Neural cell (in vitro differentiated cells): Measurements from ENCODE around the gene DLG2. TPM values are rescaled to one million over a fixed set of nuclear protein-coding genes. Genes with fewer than 3 reads are reported as not detected.

Experiments
- H2AFZ ChIP-seq: fragments of 200-600, 300-800 bp; sonication (generic), shearing (Covaris generic); 2 replicates; pipeline ENCODE4 v1.6.0; 2014; ENCODE audit warnings: low read depth, mild to moderate bottlenecking, antibody characterized with exemption, low read length, moderate library complexity
- H3F3A ChIP-seq: fragments of 200-600 bp; shearing (Covaris generic); 2 replicates; pipeline ENCODE4 v1.6.1; 2016; ENCODE audit warnings: mild to moderate bottlenecking, moderate library complexity, mixed read lengths, antibody characterized with exemption, low read length; ENCODE audit not compliant: insufficient read depth, poor library complexity, severe bottlenecking
- H3K27ac ChIP-seq: fragments of 200-600, 300-800 bp; sonication (generic), shearing (Covaris generic); 2 replicates; pipeline ENCODE4 v1.5.1; 2014; ENCODE audit warnings: mild to moderate bottlenecking, low read length, moderate library complexity
- H3K27me3 ChIP-seq: fragments of 300-800, 200-600 bp; sonication (generic), shearing (Covaris generic); 2 replicates; pipeline ENCODE4 v1.6.0; 2014; ENCODE audit warnings: mild to moderate bottlenecking, low read depth, low read length, moderate library complexity; ENCODE audit not compliant: insufficient read depth
- H3K36me3 ChIP-seq: fragments of 300-800, 200-600 bp; sonication (generic), shearing (Covaris generic); 2 replicates; pipeline ENCODE4 v1.5.1; 2014; ENCODE audit warnings: mild to moderate bottlenecking, antibody characterized with exemption, low read length, moderate library complexity; ENCODE audit not compliant: insufficient read depth
- H3K4me2 ChIP-seq: fragments of 300-800, 200-600 bp; sonication (generic), shearing (Covaris generic); 2 replicates; pipeline ENCODE4 v1.6.0; 2014; ENCODE audit warnings: mild to moderate bottlenecking, low read length
- H3K4me3 ChIP-seq: fragments of 300-800, 200-600 bp; sonication (generic), shearing (Covaris generic); 2 replicates; pipeline ENCODE4 v1.5.1; 2014; ENCODE audit warnings: mild to moderate bottlenecking, low read length, moderate library complexity
- H3K79me2 ChIP-seq: fragments of 200-600 bp; shearing (Covaris generic); replicated peaks from 2 replicates; pipeline ENCODE4 v1.6.0; 2014; ENCODE audit warnings: mild to moderate bottlenecking, low read length, moderate library complexity; ENCODE audit not compliant: insufficient read depth
- H3K9ac ChIP-seq: fragments of 300-800, 200-600 bp; sonication (generic), shearing (Covaris generic); 2 replicates; pipeline ENCODE4 v1.6.1; 2016; ENCODE audit warnings: mild to moderate bottlenecking, low read length, mixed read lengths
- H3K9me2 ChIP-seq: fragments of 200-600 bp; shearing (Covaris generic); 2 replicates; pipeline ENCODE4 v1.6.1; 2016; ENCODE audit warnings: mild to moderate bottlenecking, low read length, mixed read lengths; ENCODE audit not compliant: insufficient read depth
- H3K9me3 ChIP-seq: fragments of 200-600, 300-800 bp; sonication (generic), shearing (Covaris generic); 2 replicates; pipeline ENCODE4 v1.6.1; 2016; ENCODE audit warnings: mild to moderate bottlenecking, mixed run types, low read length, moderate library complexity, mixed read lengths
- H4K20me1 ChIP-seq: fragments of 200-600 bp; shearing (Covaris generic); 2 replicates; pipeline ENCODE4 v1.6.1; 2016; ENCODE audit warnings: mild to moderate bottlenecking, mixed run types; ENCODE audit not compliant: insufficient read depth
- EP300 ChIP-seq: fragments of 450-650 bp; conservative IDR thresholded peaks from 2 replicates; pipeline ENCODE4 v1.6.1; 2014; ENCODE audit warnings: antibody characterized with exemption, mild to moderate bottlenecking, moderate library complexity; ENCODE audit not compliant: poor library complexity, severe bottlenecking
- EZH2 ChIP-seq: fragments of 200-600, 300-800 bp; shearing (Covaris generic), sonication (generic); IDR thresholded peaks from 2 replicates; pipeline ENCODE4 v1.6.1; 2014; ENCODE audit warnings: antibody characterized with exemption, low read length, borderline replicate concordance, mild to moderate bottlenecking; ENCODE audit not compliant: insufficient read depth, poor library complexity, severe bottlenecking
- MXI1 ChIP-seq: fragments of 450-650 bp; conservative IDR thresholded peaks from 2 replicates; pipeline ENCODE4 v1.6.1; 2014; ENCODE audit warnings: antibody characterized with exemption, mild to moderate bottlenecking; ENCODE audit not compliant: poor library complexity, severe bottlenecking
- POLR2AphosphoS5 ChIP-seq: IDR thresholded peaks from 2 replicates; pipeline ENCODE4 v1.6.1; 2012
- RAD21 ChIP-seq: fragments of 450-650 bp; conservative IDR thresholded peaks from 2 replicates; pipeline ENCODE4 v1.6.1; 2014; ENCODE audit warnings: antibody characterized with exemption, mild to moderate bottlenecking, moderate library complexity
- SMC3 ChIP-seq: fragments of 450-650 bp; conservative IDR thresholded peaks from 2 replicates; pipeline ENCODE4 v1.6.1; 2014; ENCODE audit warnings: antibody characterized with exemption, mild to moderate bottlenecking, moderate library complexity; ENCODE audit not compliant: poor library complexity
- TAF1 ChIP-seq: IDR thresholded peaks from 2 replicates; pipeline ENCODE4 v1.6.1; 2012; ENCODE audit warnings: low read depth
- polyA plus RNA-seq: library from polyadenylated mRNA; depleted of rRNA; stranded (reverse); fragments of >200 nt; gene quantifications from 2 replicates; pipeline ENCODE4 v1.2.3, GENCODE V29; 2014
- TF ChIP-seq, protein P1 (sequence below): fragments of 450-650 bp; IDR thresholded peaks from 2 replicates; pipeline ENCODE4 v1.5.1; 2014; ENCODE audit warnings: antibody characterized with exemption, mild to moderate bottlenecking, moderate library complexity; ENCODE audit not compliant: poor library complexity, severe bottlenecking
- TF ChIP-seq, protein P2 (sequence below): IDR thresholded peaks from 2 replicates; pipeline ENCODE4 v1.6.1; 2012; ENCODE audit warnings: borderline replicate concordance

The DLG2 gene
- polyA plus RNA-seq, 1 donor from 2014 or later, result 179 TPM

DNA sequence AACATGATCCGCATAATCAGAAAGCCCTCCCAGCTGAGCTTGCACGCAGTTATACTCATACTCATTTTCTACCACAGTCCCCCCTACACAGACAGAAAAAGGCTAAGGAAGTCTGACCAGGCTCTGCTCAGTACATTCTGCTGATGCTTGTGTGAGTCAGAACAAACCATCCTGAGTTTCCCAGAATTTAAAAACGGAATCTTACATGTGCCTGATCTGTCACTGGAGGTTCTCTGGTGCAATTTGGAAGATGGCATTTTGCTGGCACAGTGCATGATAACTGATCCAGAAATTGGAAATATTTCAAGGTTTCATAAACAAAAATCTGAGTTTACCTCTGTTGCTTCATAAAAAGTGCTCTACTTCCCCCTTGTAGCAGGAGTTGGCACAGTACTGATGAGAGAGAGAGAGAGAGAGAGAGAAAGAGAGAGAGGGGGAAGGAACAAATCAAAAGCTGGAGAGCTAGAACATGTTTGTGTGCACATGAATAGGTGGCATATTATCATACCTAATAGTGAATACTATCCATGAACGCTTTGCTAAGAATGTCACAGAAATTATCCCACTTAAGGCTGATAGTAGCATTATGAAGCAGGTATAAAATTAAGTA, 1085.3 kb downstream of the DLG2 start:
- no peaks in the 10 kb centered on the region for H4K20me1 ChIP-seq
- H3K79me2 ChIP-seq, result no peaks in the 10 kb centered on the region
- H3K9me3 ChIP-seq, result no peaks in the 10 kb centered on the region
- TF ChIP-seq SMC3 (no peak), TAF1 (no peak), RAD21 (no peak), POLR2AphosphoS5 (no peak), MXI1 (no peak), EP300 (no peak), EZH2 (no peak)
- TF ChIP-seq, protein P1, sequence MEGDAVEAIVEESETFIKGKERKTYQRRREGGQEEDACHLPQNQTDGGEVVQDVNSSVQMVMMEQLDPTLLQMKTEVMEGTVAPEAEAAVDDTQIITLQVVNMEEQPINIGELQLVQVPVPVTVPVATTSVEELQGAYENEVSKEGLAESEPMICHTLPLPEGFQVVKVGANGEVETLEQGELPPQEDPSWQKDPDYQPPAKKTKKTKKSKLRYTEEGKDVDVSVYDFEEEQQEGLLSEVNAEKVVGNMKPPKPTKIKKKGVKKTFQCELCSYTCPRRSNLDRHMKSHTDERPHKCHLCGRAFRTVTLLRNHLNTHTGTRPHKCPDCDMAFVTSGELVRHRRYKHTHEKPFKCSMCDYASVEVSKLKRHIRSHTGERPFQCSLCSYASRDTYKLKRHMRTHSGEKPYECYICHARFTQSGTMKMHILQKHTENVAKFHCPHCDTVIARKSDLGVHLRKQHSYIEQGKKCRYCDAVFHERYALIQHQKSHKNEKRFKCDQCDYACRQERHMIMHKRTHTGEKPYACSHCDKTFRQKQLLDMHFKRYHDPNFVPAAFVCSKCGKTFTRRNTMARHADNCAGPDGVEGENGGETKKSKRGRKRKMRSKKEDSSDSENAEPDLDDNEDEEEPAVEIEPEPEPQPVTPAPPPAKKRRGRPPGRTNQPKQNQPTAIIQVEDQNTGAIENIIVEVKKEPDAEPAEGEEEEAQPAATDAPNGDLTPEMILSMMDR, result no peak
- TF ChIP-seq, protein P2, sequence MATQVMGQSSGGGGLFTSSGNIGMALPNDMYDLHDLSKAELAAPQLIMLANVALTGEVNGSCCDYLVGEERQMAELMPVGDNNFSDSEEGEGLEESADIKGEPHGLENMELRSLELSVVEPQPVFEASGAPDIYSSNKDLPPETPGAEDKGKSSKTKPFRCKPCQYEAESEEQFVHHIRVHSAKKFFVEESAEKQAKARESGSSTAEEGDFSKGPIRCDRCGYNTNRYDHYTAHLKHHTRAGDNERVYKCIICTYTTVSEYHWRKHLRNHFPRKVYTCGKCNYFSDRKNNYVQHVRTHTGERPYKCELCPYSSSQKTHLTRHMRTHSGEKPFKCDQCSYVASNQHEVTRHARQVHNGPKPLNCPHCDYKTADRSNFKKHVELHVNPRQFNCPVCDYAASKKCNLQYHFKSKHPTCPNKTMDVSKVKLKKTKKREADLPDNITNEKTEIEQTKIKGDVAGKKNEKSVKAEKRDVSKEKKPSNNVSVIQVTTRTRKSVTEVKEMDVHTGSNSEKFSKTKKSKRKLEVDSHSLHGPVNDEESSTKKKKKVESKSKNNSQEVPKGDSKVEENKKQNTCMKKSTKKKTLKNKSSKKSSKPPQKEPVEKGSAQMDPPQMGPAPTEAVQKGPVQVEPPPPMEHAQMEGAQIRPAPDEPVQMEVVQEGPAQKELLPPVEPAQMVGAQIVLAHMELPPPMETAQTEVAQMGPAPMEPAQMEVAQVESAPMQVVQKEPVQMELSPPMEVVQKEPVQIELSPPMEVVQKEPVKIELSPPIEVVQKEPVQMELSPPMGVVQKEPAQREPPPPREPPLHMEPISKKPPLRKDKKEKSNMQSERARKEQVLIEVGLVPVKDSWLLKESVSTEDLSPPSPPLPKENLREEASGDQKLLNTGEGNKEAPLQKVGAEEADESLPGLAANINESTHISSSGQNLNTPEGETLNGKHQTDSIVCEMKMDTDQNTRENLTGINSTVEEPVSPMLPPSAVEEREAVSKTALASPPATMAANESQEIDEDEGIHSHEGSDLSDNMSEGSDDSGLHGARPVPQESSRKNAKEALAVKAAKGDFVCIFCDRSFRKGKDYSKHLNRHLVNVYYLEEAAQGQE, result no peak
- H3K9ac ChIP-seq, result no peak overlapping the region
- no peaks in the 10 kb centered on the region for H3F3A ChIP-seq
- no peak overlapping the region for H3K4me2 ChIP-seq
- no peak overlapping the region for H3K27ac ChIP-seq
- no peak overlapping the region for H2AFZ ChIP-seq
- no peaks in the 10 kb centered on the region for H3K36me3 ChIP-seq
- H3K4me3 ChIP-seq, result no peak overlapping the region
- H3K9me2 ChIP-seq, result no peaks in the 10 kb centered on the region
- H3K27me3 ChIP-seq, result no peaks in the 10 kb centered on the region

DNA sequence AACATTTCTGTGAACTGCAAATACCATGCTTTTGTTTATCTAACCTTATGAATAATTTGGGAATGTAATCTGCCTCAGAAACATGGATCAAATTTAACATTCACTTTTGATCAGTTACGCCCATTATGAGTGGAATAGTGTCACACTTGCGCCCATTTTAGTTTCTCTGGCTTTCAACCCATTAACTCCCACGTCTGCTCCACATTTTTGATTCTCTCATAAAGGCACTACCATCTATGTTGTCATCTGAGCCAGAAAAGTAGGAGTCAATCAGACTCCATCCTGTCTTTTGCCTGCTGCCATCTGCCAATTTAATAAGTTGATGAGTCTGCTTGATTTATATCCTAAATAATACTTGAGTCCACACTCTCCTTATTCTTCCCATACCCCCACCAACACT, 1090.7 kb downstream of the DLG2 start:
- Histone ChIP-seq H3K79me2 (no peaks in the 10 kb centered on the region), H3K27ac (no peak overlapping the region), H3K9me3 (no peaks in the 10 kb centered on the region), H4K20me1 (no peaks in the 10 kb centered on the region), H3K4me3 (no peak overlapping the region), H3K4me2 (no peak overlapping the region), H3K9me2 (no peaks in the 10 kb centered on the region), H3F3A (no peaks in the 10 kb centered on the region), H3K36me3 (no peaks in the 10 kb centered on the region), H3K9ac (no peak overlapping the region), H2AFZ (no peak overlapping the region), H3K27me3 (no peaks in the 10 kb centered on the region)
- TF ChIP-seq RAD21 (no peak), SMC3 (no peak), POLR2AphosphoS5 (no peak), EZH2 (no peak), MXI1 (no peak), EP300 (no peak), TAF1 (no peak)
- TF ChIP-seq, protein P2, result no peak
- TF ChIP-seq, protein P1, result no peak
